SK-N-SH treated with all-trans-retinoic acid at 6 μM for 48 hours (cell line): Measurements from ENCODE around the gene MSANTD3.

Source experiments
- ATAC-seq: fragments of 200-7000 bp; cut with Tn5 transposase; 3 replicates; pipeline ENCODE4 v1.9.1; 2020; ENCODE audit warnings: mild to moderate bottlenecking, moderate library complexity
- ARNTL ChIP-seq: fragments of 450-650 bp; formaldehyde crosslinking; IDR thresholded peaks from 2 replicates; pipeline ENCODE4 v1.5.0; 2020; ENCODE audit warnings: low read depth, mild to moderate bottlenecking, moderate library complexity, borderline replicate concordance
- BACH2 ChIP-seq: fragments of 250-450 bp; sonication (Bioruptor Pico); IDR thresholded peaks from 2 replicates; pipeline ENCODE4 v1.9.0; 2021; ENCODE audit warnings: mild to moderate bottlenecking, borderline replicate concordance
- CREB5 ChIP-seq: fragments of 250-450 bp; sonication (Bioruptor Pico); IDR thresholded peaks from 2 replicates; pipeline ENCODE4 v1.5.1; 2020; ENCODE audit warnings: low read depth, mild to moderate bottlenecking, moderate library complexity
- CSDC2 ChIP-seq: fragments of 250-450 bp; sonication (Bioruptor Pico); IDR thresholded peaks from 2 replicates; pipeline ENCODE4 v1.5.0; 2020; ENCODE audit warnings: mild to moderate bottlenecking, moderate library complexity
- CSRNP3 ChIP-seq: fragments of 250-450 bp; sonication (Bioruptor Pico); IDR thresholded peaks from 2 replicates; pipeline ENCODE4 v1.5.1; 2021; ENCODE audit warnings: mild to moderate bottlenecking, moderate library complexity
- ESRRG ChIP-seq: fragments of 250-450 bp; sonication (Bioruptor Pico); IDR thresholded peaks from 2 replicates; pipeline ENCODE4 v1.6.1; 2021; ENCODE audit warnings: mild to moderate bottlenecking
- GLIS3 ChIP-seq: fragments of 250-450 bp; sonication (Bioruptor Pico); IDR thresholded peaks from 2 replicates; pipeline ENCODE4 v1.5.0; 2020; ENCODE audit warnings: mild to moderate bottlenecking, moderate library complexity
- ISL1 ChIP-seq: fragments of 250-450 bp; sonication (Bioruptor Pico); IDR thresholded peaks from 2 replicates; pipeline ENCODE4 v2.1.2; 2022; ENCODE audit warnings: mild to moderate bottlenecking, moderate library complexity
- OSR1 ChIP-seq: fragments of 250-450 bp; sonication (Bioruptor Pico); IDR thresholded peaks from 2 replicates; pipeline ENCODE4 v1.8.0; 2022; ENCODE audit warnings: moderate library complexity, mild to moderate bottlenecking, inconsistent platforms
- PATZ1 ChIP-seq: fragments of 250-450 bp; sonication (Bioruptor Pico); IDR thresholded peaks from 2 replicates; pipeline ENCODE4 v1.8.0; 2020; ENCODE audit warnings: mild to moderate bottlenecking, moderate library complexity, borderline replicate concordance
- POU6F1 ChIP-seq: fragments of 250-450 bp; sonication (Bioruptor Pico); IDR thresholded peaks from 2 replicates; pipeline ENCODE4 v1.8.0; 2021; ENCODE audit warnings: low read depth, mild to moderate bottlenecking, moderate library complexity, borderline replicate concordance
- PPARA ChIP-seq: fragments of 250-450 bp; sonication (Bioruptor Pico); IDR thresholded peaks from 2 replicates; pipeline ENCODE4 v1.5.0; 2020; ENCODE audit warnings: mild to moderate bottlenecking, borderline replicate concordance
- RARB ChIP-seq: fragments of 250-450 bp; sonication (Bioruptor Pico); IDR thresholded peaks from 2 replicates; pipeline ENCODE4 v1.8.0; 2021; ENCODE audit warnings: mild to moderate bottlenecking, moderate library complexity
- SNAI2 ChIP-seq: fragments of 250-450 bp; sonication (Bioruptor Pico); IDR thresholded peaks from 2 replicates; pipeline ENCODE4 v1.5.0; 2020; ENCODE audit warnings: mild to moderate bottlenecking, moderate library complexity
- TCF4 ChIP-seq: fragments of 250-450 bp; sonication (Bioruptor Pico); IDR thresholded peaks from 2 replicates; pipeline ENCODE4 v1.8.0; 2021; ENCODE audit warnings: mild to moderate bottlenecking, moderate library complexity, borderline replicate concordance
- TOX ChIP-seq: fragments of 250-450 bp; sonication (Bioruptor Pico); IDR thresholded peaks from 2 replicates; pipeline ENCODE4 v1.8.0; 2021; ENCODE audit warnings: mild to moderate bottlenecking, moderate library complexity, borderline replicate concordance
- ZC3H10 ChIP-seq: fragments of 250-450 bp; sonication (Bioruptor Pico); IDR thresholded peaks from 2 replicates; pipeline ENCODE4 v1.5.1; 2021; ENCODE audit warnings: mild to moderate bottlenecking, moderate library complexity
- ZFP3 ChIP-seq: fragments of 250-450 bp; sonication (Bioruptor Pico); IDR thresholded peaks from 2 replicates; pipeline ENCODE4 v1.5.0; 2020; ENCODE audit warnings: mild to moderate bottlenecking, moderate library complexity
- ZFP30 ChIP-seq: fragments of 450-650 bp; formaldehyde crosslinking; IDR thresholded peaks from 2 replicates; pipeline ENCODE4 v1.5.0; 2022; ENCODE audit warnings: mild to moderate bottlenecking, moderate library complexity
- ZNF565 ChIP-seq: fragments of 450-650 bp; formaldehyde crosslinking; conservative IDR thresholded peaks from 2 replicates; pipeline ENCODE4 v1.5.0; 2020; ENCODE audit warnings: low read depth, mild to moderate bottlenecking, moderate library complexity
- ZNF70 ChIP-seq: fragments of 450-650 bp; formaldehyde crosslinking; IDR thresholded peaks from 2 replicates; pipeline ENCODE4 v1.5.0; 2020; ENCODE audit warnings: mild to moderate bottlenecking, moderate library complexity
- ZNF8 ChIP-seq: fragments of 450-650 bp; formaldehyde crosslinking; IDR thresholded peaks from 2 replicates; pipeline ENCODE4 v1.5.0; 2020; ENCODE audit warnings: mild to moderate bottlenecking, moderate library complexity

The MSANTD3 gene

GRCh38 chr9:100478192-100478591, 51.2 kb downstream of the MSANTD3 start:
- no peak for ATAC-seq
- TF ChIP-seq BACH2 (CRISPR knock-in tag) (no peak), GLIS3 (CRISPR knock-in tag) (no peak), RARB (CRISPR knock-in tag) (no peak), PATZ1 (no peak), ZNF70 (CRISPR knock-in tag) (no peak), OSR1 (CRISPR knock-in tag) (no peak), TOX (CRISPR knock-in tag) (no peak), ZC3H10 (CRISPR knock-in tag) (no peak), POU6F1 (no peak), TCF4 (CRISPR knock-in tag) (no peak), ARNTL (CRISPR knock-in tag) (no peak), CSRNP3 (no peak), ISL1 (CRISPR knock-in tag) (no peak), ZNF565 (no peak), ESRRG (CRISPR knock-in tag) (no peak)

- TF ChIP-seq ZFP30 (CRISPR knock-in tag) (no peak), ARNTL (CRISPR knock-in tag) (no peak), ZNF70 (CRISPR knock-in tag) (no peak), CSDC2 (CRISPR knock-in tag) (no peak), ZFP3 (CRISPR knock-in tag) (no peak), BACH2 (CRISPR knock-in tag) (no peak), ZNF8 (CRISPR knock-in tag) (no peak), PPARA (CRISPR knock-in tag) (no peak), ZC3H10 (CRISPR knock-in tag) (no peak), PATZ1 (no peak), ZNF565 (no peak), SNAI2 (CRISPR knock-in tag) (no peak), ESRRG (CRISPR knock-in tag) (no peak)
- TF ChIP-seq, all 23 proteins: peak for 0
- no peak for ATAC-seq
These were observed 52.9 kb downstream of the MSANTD3 start for GRCh38 chr9:100479820-100480219.

GRCh38 chr9:100485196-100485595, 58.3 kb downstream of the MSANTD3 start:
- ATAC-seq, result no peak
- no peak for TF ChIP-seq SNAI2 (CRISPR knock-in tag)
- TF ChIP-seq ZNF565, result no peak

GRCh38 chr9:100486479-100487176, 59.7 kb downstream of the MSANTD3 start:
- no peak for ATAC-seq
- TF ChIP-seq ZFP3 (CRISPR knock-in tag) (no peak), POU6F1 (no peak), ZNF8 (CRISPR knock-in tag) (no peak), PATZ1 (no peak), PPARA (CRISPR knock-in tag) (no peak), ISL1 (CRISPR knock-in tag) (no peak), GLIS3 (CRISPR knock-in tag) (no peak), CSDC2 (CRISPR knock-in tag) (no peak), ZNF70 (CRISPR knock-in tag) (no peak), OSR1 (CRISPR knock-in tag) (no peak), TOX (CRISPR knock-in tag) (no peak), ZFP30 (CRISPR knock-in tag) (no peak), ZC3H10 (CRISPR knock-in tag) (no peak), CREB5 (CRISPR knock-in tag) (no peak), SNAI2 (CRISPR knock-in tag) (no peak), BACH2 (CRISPR knock-in tag) (no peak)
